ENCODE data around the gene AGPS. TPM values are rescaled to one million over a fixed set of nuclear protein-coding genes. Genes with fewer than 3 reads are reported as not detected.

The AGPS gene
- total and polyA plus RNA-seq, 11 donors: 4.2 to 36.6 (median 25.6) TPM

DNA sequence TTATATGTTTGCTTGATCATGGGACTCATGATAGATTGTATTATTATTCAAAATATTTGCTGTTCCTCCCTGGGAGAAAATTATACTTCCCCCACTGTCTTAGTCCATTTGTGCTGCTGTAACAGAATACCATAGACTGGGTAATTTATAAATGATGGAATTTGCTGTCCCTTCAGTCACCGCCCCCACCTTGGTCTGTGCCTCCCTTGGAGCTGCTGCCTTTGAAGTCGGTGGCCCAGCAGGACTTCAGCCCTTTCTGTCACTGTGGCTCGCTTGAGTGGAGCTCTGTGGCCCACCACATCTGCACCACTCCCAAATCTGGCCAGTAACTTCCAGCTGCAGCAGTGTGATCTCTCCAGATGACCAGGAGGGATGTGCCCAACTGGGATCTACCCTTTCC lies 200.8 kb downstream of the AGPS start:
- 91 to 97% (median 95%) methylated on average over 3 of the region's 3 CpGs for WGBS, 4 donors
- DNase-seq (no peak), ATAC-seq (no peak)
- Histone ChIP-seq H3K4me3 (no peak overlapping the region), H3K4me1 (peaks cover under 1 to 9% (median 7%) of the 10 kb centered on the region in 12 donors), H3K36me3 (no peaks in the 10 kb centered on the region), H3K27ac (no peak overlapping the region), H3K9me3 (no peaks in the 10 kb centered on the region), H3K27me3 (no peaks in the 10 kb centered on the region)
- intact Hi-C loops (cut with DNase I): no loop called here
- no peak for TF ChIP-seq POLR2A (IDR thresholded peaks at IDR 0.05)
- no peak for TF ChIP-seq CTCF (IDR thresholded peaks at IDR 0.05)

Other genes with a start within 250 kb of the AGPS start
- gene HNRNPA3, start 180.0 kb upstream of the AGPS start, total RNA-seq: 100 to 1,000 TPM in 1 of 9 donors, 10 to 100 TPM in 8; 12.7 to 110 (median 73.3) TPM
- gene HNRNPA3, start 180.0 kb upstream of the AGPS start, polyA plus RNA-seq: 100 to 1,000 TPM in 1 of 2 donors, 10 to 100 TPM in 1; 64.6 to 134 TPM
- 10 to 100 TPM; 39.2 to 82.5 (median 59.4) TPM for gene NFE2L2, start 128.0 kb upstream of the AGPS start, total RNA-seq
- gene NFE2L2, start 128.0 kb upstream of the AGPS start, polyA plus RNA-seq: 10 to 100 TPM; 17.0 to 37.3 TPM

Data from heart left ventricle (tissue), 16 donors.